ENCODE data around the gene CDH8.

CDH8 gene

GRCh38 chr16:61897657-61898056 is 138.6 kb downstream of the CDH8 start:
- TF ChIP-seq CTCF (IDR thresholded peaks at IDR 0.05; ENCODE audit: insufficient read depth, missing control alignments): no peak
- FAIRE-seq (no peak), DNase-seq (ENCODE audit: insufficient read length, low spot score) (no peak)

- TF ChIP-seq CTCF (IDR thresholded peaks at IDR 0.05; ENCODE audit: insufficient read depth, missing control alignments): no peak
- DNase-seq (ENCODE audit: insufficient read length, low spot score) (no peak), FAIRE-seq (no peak)
Observed at GRCh38 chr16:61892531-61892930, 143.7 kb downstream of the CDH8 start.

- no peak for DNase-seq (ENCODE audit: insufficient read length, low spot score)
- TF ChIP-seq CTCF (IDR thresholded peaks at IDR 0.05; ENCODE audit: insufficient read depth, missing control alignments): no peak
- no peak for FAIRE-seq
Observed at GRCh38 chr16:61891460-61891859, 144.8 kb downstream of the CDH8 start.

DNA sequence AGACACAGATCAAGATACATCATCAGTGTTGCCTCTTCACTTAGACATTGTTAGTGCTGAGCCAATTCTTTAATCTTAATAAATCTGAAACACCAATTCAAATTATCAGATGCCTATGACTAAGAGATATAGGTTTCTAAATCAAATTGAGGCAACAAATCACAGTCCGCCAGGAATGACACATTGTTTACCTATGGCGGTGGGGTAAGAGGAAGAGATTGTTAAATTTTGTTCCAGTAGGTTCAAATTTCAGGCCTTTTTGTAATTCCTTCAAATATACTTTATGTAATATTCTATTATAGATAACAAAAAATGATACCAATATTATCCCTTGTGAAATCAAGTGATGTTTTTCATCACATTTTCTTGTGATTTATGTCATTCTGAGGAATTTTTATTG is 145.9 kb downstream of the CDH8 start:
- FAIRE-seq (no peak), DNase-seq (ENCODE audit: insufficient read length, low spot score) (no peak)
- TF ChIP-seq CTCF (IDR thresholded peaks at IDR 0.05; ENCODE audit: insufficient read depth, missing control alignments): no peak

- no peak for FAIRE-seq
- TF ChIP-seq CTCF (IDR thresholded peaks at IDR 0.05; ENCODE audit: insufficient read depth, missing control alignments): no peak
- no peak for DNase-seq (ENCODE audit: insufficient read length, low spot score)
Observed at GRCh38 chr16:61887903-61888302, 148.3 kb downstream of the CDH8 start.

DNA sequence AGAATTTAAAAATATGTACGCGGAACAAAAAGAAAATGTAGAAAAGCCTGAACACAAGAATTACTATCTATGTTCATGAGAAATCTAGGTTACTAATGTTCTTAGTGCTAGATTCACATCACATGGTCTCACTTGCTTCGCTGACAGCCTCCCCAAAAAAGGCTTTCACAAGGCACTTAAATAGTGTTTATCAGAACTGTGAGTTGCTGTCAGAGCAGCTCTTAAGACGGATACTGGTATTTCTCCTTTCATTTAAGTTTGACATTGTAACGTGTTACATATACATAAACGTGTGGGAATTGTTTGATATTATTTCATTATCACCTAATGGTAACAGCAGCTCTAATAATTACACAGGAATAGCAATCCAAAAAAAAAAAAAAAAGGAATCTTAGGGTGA is 150.9 kb downstream of the CDH8 start:
- FAIRE-seq (no peak), DNase-seq (ENCODE audit: insufficient read length, low spot score) (no peak)
- TF ChIP-seq CTCF (IDR thresholded peaks at IDR 0.05; ENCODE audit: insufficient read depth, missing control alignments): no peak

DNA sequence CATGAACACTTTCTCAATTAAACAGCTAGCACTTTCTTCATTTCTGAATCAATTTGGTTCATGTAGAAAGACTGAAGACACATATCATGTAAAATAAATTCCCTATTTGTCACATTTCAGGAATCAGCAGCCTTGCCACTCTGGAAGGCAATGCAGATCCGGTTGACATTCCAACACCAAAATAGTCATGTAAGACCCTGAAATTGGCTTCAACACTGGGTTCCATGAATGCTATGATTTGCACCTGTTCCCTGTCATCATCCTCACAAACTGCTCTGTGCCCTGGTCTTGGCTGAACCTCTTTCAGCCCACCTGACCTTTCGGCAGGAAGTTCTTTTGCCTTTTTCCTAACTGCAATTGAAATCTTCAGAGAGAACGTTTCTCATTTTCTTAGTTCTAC is 156.9 kb downstream of the CDH8 start:
- no peak for DNase-seq (ENCODE audit: insufficient read length, low spot score)
- no peak for TF ChIP-seq CTCF (IDR thresholded peaks at IDR 0.05; ENCODE audit: insufficient read depth, missing control alignments)
- no peak for FAIRE-seq
